Cardiac fibroblast (primary cell): ENCODE results near the gene RITA1.

Source experiments
- DNase-seq, 2 donors: peaks; one replicate each; pipeline versions ENCODE4 v3.0.0 to v3.0.0-alpha.2; 2010; ENCODE audit warnings: low read depth in 2 of 2
- H3K4me3 ChIP-seq, 2 donors: replicated peaks in 1 of 2; 1 replicate in 1 of 2; 2 replicates in 1 of 2; pipeline ENCODE4 v1.5.1; 2011; ENCODE audit warnings: low read depth in 2 of 2, low read length in 2 of 2, mild to moderate bottlenecking in 2 of 2, moderate library complexity in 1 of 2
- TF ChIP-seq, protein P1 (sequence below): IDR thresholded peaks from one replicate; pipeline ENCODE4 v1.5.1; 2011; ENCODE audit warnings: low read depth, mild to moderate bottlenecking, low read length, inconsistent platforms

The RITA1 gene

DNA sequence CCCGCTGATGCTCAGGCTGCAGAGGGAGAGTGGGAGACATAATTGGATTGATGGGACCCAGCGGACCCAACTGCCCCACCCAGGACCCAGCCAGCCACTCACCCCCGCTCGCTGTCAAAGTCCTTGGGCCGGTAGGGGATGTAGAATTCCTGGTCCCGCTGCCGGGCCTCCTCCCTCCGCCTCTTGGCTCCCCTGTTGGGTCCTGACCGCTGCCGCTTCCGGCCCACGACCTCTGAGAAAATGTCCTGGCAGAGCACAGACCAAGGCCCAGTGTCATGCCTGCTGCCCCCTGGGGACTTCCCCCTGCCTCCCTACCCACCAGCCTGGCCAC, 22.5 kb upstream of the RITA1 start:
- DNase-seq: no peak
- H3K4me3 ChIP-seq: no peak overlapping the region
- TF ChIP-seq, protein P1, sequence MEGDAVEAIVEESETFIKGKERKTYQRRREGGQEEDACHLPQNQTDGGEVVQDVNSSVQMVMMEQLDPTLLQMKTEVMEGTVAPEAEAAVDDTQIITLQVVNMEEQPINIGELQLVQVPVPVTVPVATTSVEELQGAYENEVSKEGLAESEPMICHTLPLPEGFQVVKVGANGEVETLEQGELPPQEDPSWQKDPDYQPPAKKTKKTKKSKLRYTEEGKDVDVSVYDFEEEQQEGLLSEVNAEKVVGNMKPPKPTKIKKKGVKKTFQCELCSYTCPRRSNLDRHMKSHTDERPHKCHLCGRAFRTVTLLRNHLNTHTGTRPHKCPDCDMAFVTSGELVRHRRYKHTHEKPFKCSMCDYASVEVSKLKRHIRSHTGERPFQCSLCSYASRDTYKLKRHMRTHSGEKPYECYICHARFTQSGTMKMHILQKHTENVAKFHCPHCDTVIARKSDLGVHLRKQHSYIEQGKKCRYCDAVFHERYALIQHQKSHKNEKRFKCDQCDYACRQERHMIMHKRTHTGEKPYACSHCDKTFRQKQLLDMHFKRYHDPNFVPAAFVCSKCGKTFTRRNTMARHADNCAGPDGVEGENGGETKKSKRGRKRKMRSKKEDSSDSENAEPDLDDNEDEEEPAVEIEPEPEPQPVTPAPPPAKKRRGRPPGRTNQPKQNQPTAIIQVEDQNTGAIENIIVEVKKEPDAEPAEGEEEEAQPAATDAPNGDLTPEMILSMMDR: no peak

DNA sequence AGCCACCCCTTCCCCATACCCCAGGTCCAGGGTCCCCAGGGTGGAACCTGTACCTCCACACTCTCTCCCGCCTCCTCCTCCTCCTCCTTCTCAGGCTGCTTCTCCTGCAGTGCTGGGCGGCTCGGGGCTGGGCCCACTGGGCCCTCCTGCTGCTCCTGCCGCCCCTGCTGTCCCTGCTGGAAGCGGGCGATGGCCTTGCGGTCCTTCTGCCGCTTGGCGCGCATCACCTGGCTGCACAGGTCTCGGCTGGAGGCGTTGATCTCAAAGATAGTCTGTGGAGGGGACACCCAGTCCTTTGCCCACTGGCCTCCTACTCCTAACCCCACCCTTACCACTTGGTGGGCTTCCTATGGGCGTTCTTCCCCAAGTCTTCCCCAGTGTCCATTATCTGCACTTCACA, 21.5 kb upstream of the RITA1 start:
- H3K4me3 ChIP-seq: no peak overlapping the region
- DNase-seq: no peak
- TF ChIP-seq, protein P1: no peak

DNA sequence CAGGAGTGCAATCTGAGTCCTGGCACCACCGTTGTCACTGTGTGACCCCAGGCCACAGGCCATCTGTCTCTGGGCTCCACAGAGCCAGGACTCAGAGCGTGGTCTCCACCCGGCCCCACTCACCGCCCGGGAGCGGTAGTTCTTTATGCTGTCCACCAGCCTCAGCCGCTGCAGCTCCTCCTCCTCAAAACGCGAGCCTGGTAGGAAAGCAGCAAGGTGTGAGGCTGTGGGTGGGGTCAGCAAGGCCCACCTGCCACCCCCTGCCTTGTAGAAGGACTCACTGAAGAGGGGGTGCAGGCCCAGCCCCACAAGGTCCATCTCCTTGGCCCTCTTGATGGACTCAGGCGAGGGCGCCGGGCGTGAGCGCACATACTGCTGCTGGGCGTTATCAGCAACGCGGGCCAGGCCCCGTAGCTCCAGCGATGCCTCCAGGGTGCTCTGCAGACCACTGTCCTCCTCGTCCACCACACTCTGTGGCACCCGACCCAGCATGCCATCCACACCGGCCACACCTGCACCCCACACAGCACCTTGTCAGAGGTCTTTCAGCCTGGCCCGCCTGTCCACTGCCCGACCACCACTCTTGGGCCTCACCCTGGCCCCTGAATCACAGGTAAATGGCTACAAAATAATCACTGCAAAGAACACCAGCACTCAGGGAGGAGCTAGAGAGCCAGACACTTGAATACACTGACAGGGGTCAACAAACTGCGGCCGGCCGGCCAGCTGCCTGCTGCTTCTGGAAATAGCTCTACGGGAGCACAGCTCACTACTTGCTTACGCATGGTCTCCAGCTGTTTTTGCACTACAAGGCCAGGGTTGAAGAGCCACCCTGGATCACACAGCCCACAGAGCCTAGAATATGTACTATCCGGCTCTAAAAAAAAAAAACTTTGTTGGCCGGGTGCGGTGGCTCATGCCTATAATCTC, 19.7 kb upstream of the RITA1 start:
- no peak for DNase-seq
- TF ChIP-seq, protein P1: no peak
- H3K4me3 ChIP-seq: no peak overlapping the region

DNA sequence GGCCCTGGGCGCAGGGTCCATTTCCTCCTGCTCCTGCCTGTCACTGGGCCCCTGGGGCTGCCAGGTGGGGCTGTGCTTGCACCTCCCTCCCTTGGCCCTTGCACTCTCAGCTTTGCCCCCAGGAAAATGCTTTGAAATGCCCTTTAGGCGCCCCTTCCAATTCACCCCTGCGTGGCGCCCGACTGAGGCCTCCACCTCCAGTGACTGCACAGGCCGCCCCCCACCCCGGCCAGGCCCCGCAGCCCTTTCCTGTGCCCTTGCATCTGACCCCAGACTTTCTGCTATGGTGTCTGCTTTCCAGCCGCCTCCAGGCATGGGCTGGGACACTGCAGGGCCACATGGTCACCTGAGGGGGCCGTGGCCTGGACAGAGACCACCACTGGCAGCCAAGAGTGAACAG, 17.7 kb upstream of the RITA1 start:
- no peak overlapping the region for H3K4me3 ChIP-seq
- TF ChIP-seq, protein P1: no peak
- no peak for DNase-seq

DNA sequence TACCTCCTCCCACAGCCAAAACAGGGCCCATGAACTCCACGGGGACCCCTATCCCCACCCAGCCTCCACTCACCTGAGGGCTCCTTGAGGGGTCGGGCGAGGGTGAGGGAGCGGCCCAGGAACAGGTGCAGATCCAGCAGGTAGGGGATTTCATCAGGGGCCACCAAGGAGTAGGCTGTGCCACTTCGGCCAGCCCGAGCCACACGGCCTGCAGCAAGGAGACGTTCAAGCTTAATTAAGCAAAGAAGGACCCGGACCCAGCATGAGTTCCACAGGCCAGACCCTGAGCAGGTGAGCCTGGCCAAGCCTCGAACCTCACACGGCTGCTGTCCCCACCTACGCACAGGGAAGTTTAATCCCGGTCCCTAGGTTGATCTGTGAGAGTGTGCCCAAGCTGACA, 15.8 kb upstream of the RITA1 start:
- no peak overlapping the region for H3K4me3 ChIP-seq
- TF ChIP-seq, protein P1: no peak
- DNase-seq: no peak

DNA sequence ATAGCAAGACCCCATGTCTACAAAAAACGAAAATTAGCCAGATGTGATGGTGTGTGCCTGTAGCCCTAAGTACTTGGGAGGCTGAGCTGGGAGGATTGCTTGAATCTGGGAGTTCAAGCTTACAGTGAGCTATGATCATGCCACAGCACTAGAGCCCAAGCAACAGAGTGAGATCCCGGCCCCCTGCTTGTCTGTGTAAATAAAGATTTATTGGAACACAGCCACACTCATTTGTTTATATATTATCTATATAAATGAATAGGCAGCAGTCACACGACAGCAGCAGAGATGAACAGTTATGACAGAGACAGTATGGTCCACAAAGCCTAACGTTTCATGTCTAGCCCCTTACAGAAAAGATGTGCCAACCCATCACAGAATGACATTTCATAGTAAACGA, 15.1 kb upstream of the RITA1 start:
- TF ChIP-seq, protein P1: no peak
- H3K4me3 ChIP-seq: no peak overlapping the region

More for the DNA sequence above, 15.1 kb upstream of the RITA1 start:
- no peak for DNase-seq
